ENCODE measurements around the gene ABLIM2.

- TF ChIP-seq NCOA5 (CRISPR knock-in tag; IDR thresholded peaks at IDR 0.05) (no peak), GATAD1 (CRISPR knock-in tag; IDR thresholded peaks at IDR 0.05) (no peak), GABPA (IDR thresholded peaks at IDR 0.05; ENCODE audit: low read depth, low read length) (no peak), GABPA (CRISPR knock-in tag; IDR thresholded peaks at IDR 0.05; ENCODE audit: low read depth) (no peak), PHF21A (CRISPR knock-in tag; IDR thresholded peaks at IDR 0.05) (no peak)
These were observed 26.2 kb downstream of the ABLIM2 start for GRCh38 chr4:8132400-8132799.

All from HepG2 (cell line).